Kasumi-1 (cell line): ENCODE data around the gene FBN2.

Source experiments
- DNase-seq, 2 experiments: peaks; one replicate each; lab custom pipeline; 2025; lab: John Stamatoyannopoulos, UW

The FBN2 gene

GRCh38 chr5:128538000-128538249, at the start of gene FBN2:
FBN2 (minus strand) TSS chr5:128538245; CDS start chr5:128537603, 642 bp downstream.
- no peak for DNase-seq

GRCh38 chr5:128587275-128587674, 49.2 kb upstream of the FBN2 start:
- DNase-seq, result no peak

- DNase-seq, result no peak
These were observed 48.8 kb upstream of the FBN2 start for GRCh38 chr5:128586848-128587247.

- no peak for DNase-seq
These were observed 41.6 kb upstream of the FBN2 start for GRCh38 chr5:128579639-128580038.

- no peak for DNase-seq
These were observed 41.0 kb upstream of the FBN2 start for GRCh38 chr5:128579093-128579492.

- DNase-seq, result no peak
These were observed 36.0 kb upstream of the FBN2 start for GRCh38 chr5:128574041-128574440.

- no peak for DNase-seq
These were observed 34.9 kb upstream of the FBN2 start for GRCh38 chr5:128572930-128573319.

GRCh38 chr5:128572051-128572929, 34.2 kb upstream of the FBN2 start:
- no peak for DNase-seq

- DNase-seq, result no peak
These were observed 28.1 kb upstream of the FBN2 start for GRCh38 chr5:128566178-128566577.

- no peak for DNase-seq
These were observed 21.6 kb upstream of the FBN2 start for GRCh38 chr5:128559300-128560297.

GRCh38 chr5:128553747-128554146, 15.7 kb upstream of the FBN2 start:
- no peak for DNase-seq

- DNase-seq, result no peak
These were observed 13.4 kb upstream of the FBN2 start for GRCh38 chr5:128551476-128551875.

GRCh38 chr5:128549496-128549895, 11.5 kb upstream of the FBN2 start:
- no peak for DNase-seq

GRCh38 chr5:128546658-128547281, 8.7 kb upstream of the FBN2 start:
- no peak for DNase-seq

- no peak for DNase-seq
These were observed 3.3 kb upstream of the FBN2 start for GRCh38 chr5:128541385-128541784.

GRCh38 chr5:128539038-128539429, 989 bp upstream of the FBN2 start:
- peak; percentile 54 to 71 for DNase-seq

- DNase-seq, result peak; percentile 93 to 96
These were observed 399 bp upstream of the FBN2 start for GRCh38 chr5:128538250-128539037.

- peak; percentile 61 to 73 for DNase-seq
These were observed 635 bp downstream of the FBN2 start for GRCh38 chr5:128537221-128537999.

- DNase-seq, result no peak
These were observed 1.5 kb downstream of the FBN2 start for GRCh38 chr5:128536254-128537220.

- no peak for DNase-seq
These were observed 2.8 kb downstream of the FBN2 start for GRCh38 chr5:128535251-128535650.
